CD14-positive monocyte (primary cell): ENCODE data around the gene SUMO3. TPM values are rescaled to one million over a fixed set of nuclear protein-coding genes. Genes with fewer than 3 reads are reported as not detected.
A peak's percentile ranks its signal among the peaks of the same experiment; 100 is the strongest.

Experiments used
- DNase-seq, 3 donors: peaks; one replicate each; pipeline ENCODE4 v3.0.0-alpha.2; 2011 to 2022
- H2AFZ ChIP-seq: 2 replicates; pipeline ENCODE4 v1.6.0; 2012; ENCODE audit warnings: mild to moderate bottlenecking, low read depth, low read length, inconsistent platforms; ENCODE audit not compliant: insufficient read depth, poor library complexity, severe bottlenecking
- H3K27ac ChIP-seq, 2 donors: 1 replicate in 1 of 2; 2 replicates in 1 of 2; pipeline ENCODE4 v1.5.1; 2012 to 2013; ENCODE audit warnings: low read length in 2 of 2, control low read depth in 1 of 2, inconsistent platforms in 1 of 2, low read depth in 1 of 2, mild to moderate bottlenecking in 1 of 2
- H3K27me3 ChIP-seq, 2 donors: one replicate each; pipeline versions ENCODE4 v1.6.0 to v1.6.1; 2011 to 2013; ENCODE audit warnings: low read length in 2 of 2; ENCODE audit not compliant: control insufficient read depth in 2 of 2, insufficient read depth in 2 of 2
- H3K36me3 ChIP-seq, 2 donors: replicated peaks in 1 of 2; 1 replicate in 1 of 2; 2 replicates in 1 of 2; pipeline versions ENCODE4 v1.5.1 to v1.6.1; 2012 to 2013; ENCODE audit warnings: low read length in 2 of 2, control low read depth in 1 of 2, inconsistent platforms in 1 of 2, mild to moderate bottlenecking in 1 of 2; ENCODE audit not compliant: insufficient read depth in 2 of 2, control insufficient read depth in 1 of 2
- H3K4me1 ChIP-seq, 2 donors: 1 replicate in 1 of 2; 2 replicates in 1 of 2; pipeline versions ENCODE4 v1.5.1 to v1.6.1; 2012 to 2013; ENCODE audit warnings: low read length in 2 of 2, control low read depth in 1 of 2, inconsistent platforms in 1 of 2, mild to moderate bottlenecking in 1 of 2, moderate library complexity in 1 of 2; ENCODE audit not compliant: insufficient read depth in 2 of 2, control insufficient read depth in 1 of 2
- H3K4me2 ChIP-seq: replicated peaks from 2 replicates; pipeline ENCODE3; 2012; ENCODE audit warnings: low read length, moderate library complexity, mild to moderate bottlenecking; ENCODE audit not compliant: poor library complexity, severe bottlenecking; ENCODE audit errors: extremely low read depth
- H3K4me3 ChIP-seq, 3 experiments: fragments of 200-600 bp in 1 of 3; sonication (generic) in 1 of 3; replicated peaks in 1 of 3; 1 replicate in 2 of 3; 2 replicates in 1 of 3; pipeline ENCODE4 v1.5.1; 2011 to 2013; ENCODE audit warnings: low read length in 3 of 3, mild to moderate bottlenecking in 3 of 3, control low read depth in 2 of 3, low read depth in 2 of 3, inconsistent platforms in 1 of 3, moderate library complexity in 1 of 3
- H3K79me2 ChIP-seq: 2 replicates; pipeline ENCODE4 v1.6.0; 2012; ENCODE audit warnings: mild to moderate bottlenecking, control low read depth, inconsistent platforms, low read length, moderate library complexity; ENCODE audit not compliant: insufficient read depth
- H3K9ac ChIP-seq: 2 replicates; pipeline ENCODE4 v1.6.0; 2017; ENCODE audit warnings: low read length, mild to moderate bottlenecking; ENCODE audit not compliant: insufficient read depth, poor library complexity, severe bottlenecking
- H3K9me3 ChIP-seq, 2 donors: replicated peaks in 1 of 2; 1 replicate in 1 of 2; 2 replicates in 1 of 2; pipeline versions ENCODE4 v1.5.1 to v1.6.1; 2012 to 2013; ENCODE audit warnings: low read length in 2 of 2, control low read depth in 1 of 2; ENCODE audit not compliant: control insufficient read depth in 1 of 2, insufficient read depth in 1 of 2
- H4K20me1 ChIP-seq: 2 replicates; pipeline ENCODE4 v1.6.0; 2012; ENCODE audit warnings: mild to moderate bottlenecking, low read length, control low read depth, moderate library complexity; ENCODE audit not compliant: insufficient read depth
- H3K27ac Mint-ChIP-seq, 7 donors: one replicate each; pipeline ENCODE4 v1.8.0; 2020; ENCODE audit warnings: mild to moderate bottlenecking in 7 of 7, mixed read lengths in 7 of 7, moderate library complexity in 6 of 7, inconsistent platforms in 2 of 7
- H3K27me3 Mint-ChIP-seq, 3 donors: one replicate each; pipeline ENCODE4 v1.8.0; 2021 to 2022; ENCODE audit warnings: low read depth in 3 of 3, mild to moderate bottlenecking in 3 of 3, mixed read lengths in 3 of 3, moderate library complexity in 3 of 3, inconsistent platforms in 1 of 3
- H3K36me3 Mint-ChIP-seq, 2 donors: one replicate each; pipeline ENCODE4 v1.8.0; 2020; ENCODE audit warnings: mixed read lengths in 2 of 2, inconsistent platforms in 1 of 2, mild to moderate bottlenecking in 1 of 2
- H3K4me1 Mint-ChIP-seq: one replicate; pipeline ENCODE4 v1.8.0; 2020; ENCODE audit warnings: mild to moderate bottlenecking, mixed read lengths
- H3K4me3 Mint-ChIP-seq, 2 donors: one replicate each; pipeline ENCODE4 v1.8.0; 2020; ENCODE audit warnings: mild to moderate bottlenecking in 2 of 2, mixed read lengths in 2 of 2, moderate library complexity in 1 of 2
- H3K9me3 Mint-ChIP-seq, 7 donors: one replicate each; pipeline ENCODE4 v1.8.0; 2020 to 2022; ENCODE audit warnings: mixed read lengths in 7 of 7, mild to moderate bottlenecking in 6 of 7, moderate library complexity in 6 of 7, inconsistent platforms in 2 of 7
- WGBS: methylation state at CpG from one replicate; pipeline ENCODE4 v1.1.5; 2013; ENCODE audit warnings: missing lambda C conversion rate; ENCODE audit not compliant: insufficient coverage; 5-methylcytosine and 5-hydroxymethylcytosine counted together
- intact Hi-C, 2 donors: fragments of 100-400 bp; cut with micrococcal nuclease; formaldehyde crosslinking; loops; one replicate each; pipeline versions ENCODE4 v1.15.0 to v1.15.1; 2023
- polyA plus RNA-seq, 3 donors: library from polyadenylated mRNA; depleted of rRNA in 1 of 3; unstranded in 2 of 3; stranded (reverse) in 1 of 3; fragments of 300-500 nt in 2 of 3; fragments of >200 nt in 1 of 3; fragmentation: Illumina TruSeq in 2 of 3; gene quantifications; 1 replicate in 2 of 3; 2 replicates in 1 of 3; pipeline ENCODE4 v1.2.3, GENCODE V29; 2012 to 2021
- TF ChIP-seq, protein P1 (sequence below): fragments of 200-600 bp; IDR thresholded peaks from one replicate; pipeline ENCODE4 v1.8.0; 2022; ENCODE audit warnings: antibody characterized with exemption, mild to moderate bottlenecking

Gene SUMO3
- polyA plus RNA-seq, 3 donors, result 70.9 to 112 (median 109) TPM

DNA sequence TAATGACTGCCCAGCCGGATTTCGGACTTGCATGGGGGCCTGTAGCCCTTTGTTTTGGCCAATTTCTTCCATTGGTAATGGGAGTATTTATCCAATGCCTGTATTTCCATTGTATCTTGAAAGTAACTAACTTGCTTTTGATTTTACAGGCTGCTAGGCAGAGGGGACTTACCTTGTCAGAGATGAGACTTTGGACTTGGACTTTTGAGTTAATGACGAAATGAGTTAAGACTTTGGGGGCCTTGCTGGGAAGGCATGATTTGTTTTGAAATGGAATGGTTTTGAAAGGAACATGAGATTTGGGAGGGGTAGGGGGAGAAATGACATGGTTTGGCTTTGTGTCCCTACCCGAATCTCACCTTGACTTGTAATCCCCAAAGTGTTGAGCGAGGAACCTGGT, 25.9 kb downstream of the SUMO3 start:
- TF ChIP-seq, protein P1, sequence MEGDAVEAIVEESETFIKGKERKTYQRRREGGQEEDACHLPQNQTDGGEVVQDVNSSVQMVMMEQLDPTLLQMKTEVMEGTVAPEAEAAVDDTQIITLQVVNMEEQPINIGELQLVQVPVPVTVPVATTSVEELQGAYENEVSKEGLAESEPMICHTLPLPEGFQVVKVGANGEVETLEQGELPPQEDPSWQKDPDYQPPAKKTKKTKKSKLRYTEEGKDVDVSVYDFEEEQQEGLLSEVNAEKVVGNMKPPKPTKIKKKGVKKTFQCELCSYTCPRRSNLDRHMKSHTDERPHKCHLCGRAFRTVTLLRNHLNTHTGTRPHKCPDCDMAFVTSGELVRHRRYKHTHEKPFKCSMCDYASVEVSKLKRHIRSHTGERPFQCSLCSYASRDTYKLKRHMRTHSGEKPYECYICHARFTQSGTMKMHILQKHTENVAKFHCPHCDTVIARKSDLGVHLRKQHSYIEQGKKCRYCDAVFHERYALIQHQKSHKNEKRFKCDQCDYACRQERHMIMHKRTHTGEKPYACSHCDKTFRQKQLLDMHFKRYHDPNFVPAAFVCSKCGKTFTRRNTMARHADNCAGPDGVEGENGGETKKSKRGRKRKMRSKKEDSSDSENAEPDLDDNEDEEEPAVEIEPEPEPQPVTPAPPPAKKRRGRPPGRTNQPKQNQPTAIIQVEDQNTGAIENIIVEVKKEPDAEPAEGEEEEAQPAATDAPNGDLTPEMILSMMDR, result no peak
- DNase-seq, result no peak
- Histone ChIP-seq H3K9ac (no peak overlapping the region), H3K36me3 (peaks cover 14 to 33% of the 10 kb centered on the region in 2 donors), H4K20me1 (peaks cover 72% of the 10 kb centered on the region), H3K4me2 (no peak overlapping the region), H3K79me2 (peaks cover 87% of the 10 kb centered on the region), H3K4me1 (no peaks in the 10 kb centered on the region), H3K27me3 (no peaks in the 10 kb centered on the region), H3K27ac (no peak overlapping the region), H3K4me3 (no peak overlapping the region), H3K9me3 (no peaks in the 10 kb centered on the region), H2AFZ (no peak overlapping the region)
- WGBS, result 100% methylated on average over 4 of the region's 5 CpGs
- no peaks in the 10 kb centered on the region for H3K9me3 Mint-ChIP-seq
- peaks cover 35 to 39% of the 10 kb centered on the region in 2 donors for H3K36me3 Mint-ChIP-seq
- peak overlapping the region in 2 of 7 donors; percentile 24 to 50 for H3K27ac Mint-ChIP-seq
- intact Hi-C loops, result loop anchor here (5.0 kb wide), 2 partner anchors 280 to 285 kb away; no protein-coding TSS in a partner anchor
- H3K27me3 Mint-ChIP-seq, result no peaks in the 10 kb centered on the region
- H3K4me1 Mint-ChIP-seq, result peaks cover 12% of the 10 kb centered on the region
- no peak overlapping the region for H3K4me3 Mint-ChIP-seq

DNA sequence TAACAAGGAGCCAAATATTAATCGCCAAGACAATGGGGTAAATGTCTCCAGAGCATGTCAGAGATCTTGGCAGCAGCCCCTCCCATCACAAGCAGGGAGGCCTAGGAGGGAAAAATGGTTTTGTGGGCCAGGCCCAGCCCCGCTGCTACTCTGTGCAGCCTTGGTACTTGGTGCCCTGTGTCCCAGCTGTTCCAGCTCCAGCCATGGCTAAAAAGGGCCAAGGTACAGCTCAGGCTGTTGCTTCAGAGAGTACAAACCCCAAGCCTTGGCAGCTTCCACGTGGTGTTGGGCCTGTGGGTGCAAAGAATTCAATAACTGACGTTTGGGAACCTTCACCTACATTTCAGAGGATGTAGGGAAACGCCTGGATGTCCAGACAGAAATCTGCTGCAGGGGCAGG, 26.6 kb downstream of the SUMO3 start:
- Histone ChIP-seq H3K9me3 (no peaks in the 10 kb centered on the region), H3K4me1 (no peaks in the 10 kb centered on the region), H3K4me2 (no peak overlapping the region), H3K9ac (no peak overlapping the region), H3K27ac (no peak overlapping the region), H4K20me1 (peaks cover 72% of the 10 kb centered on the region), H3K79me2 (peaks cover 85% of the 10 kb centered on the region), H3K27me3 (no peaks in the 10 kb centered on the region), H3K36me3 (peaks cover 13 to 33% of the 10 kb centered on the region in 2 donors), H2AFZ (no peak overlapping the region), H3K4me3 (no peak overlapping the region)
- intact Hi-C loops, result loop anchor here (5.0 kb wide), 2 partner anchors 279 to 284 kb away; no protein-coding TSS in a partner anchor
- Mint-ChIP-seq H3K4me1 (peaks cover 12% of the 10 kb centered on the region), H3K27me3 (no peaks in the 10 kb centered on the region), H3K27ac (peak overlapping the region in 1 of 7 donors; percentile 33), H3K4me3 (no peak overlapping the region), H3K9me3 (no peaks in the 10 kb centered on the region), H3K36me3 (peaks cover 35 to 36% of the 10 kb centered on the region in 2 donors)
- TF ChIP-seq, protein P1, result no peak
- DNase-seq, result no peak
- 100% methylated on average over 1 of the region's 5 CpGs for WGBS
